HG03103 (cell line): ENCODE data around the gene NFATC1.
A peak's percentile ranks its signal among the peaks of the same experiment; 100 is the strongest.

Source experiments
- ATAC-seq: cut with Tn5 transposase; IDR thresholded peaks from one replicate; pipeline ENCODE4 v1.9.1; 2021; ENCODE audit warnings: low read depth; ENCODE audit not compliant: unreplicated experiment

Gene NFATC1

DNA sequence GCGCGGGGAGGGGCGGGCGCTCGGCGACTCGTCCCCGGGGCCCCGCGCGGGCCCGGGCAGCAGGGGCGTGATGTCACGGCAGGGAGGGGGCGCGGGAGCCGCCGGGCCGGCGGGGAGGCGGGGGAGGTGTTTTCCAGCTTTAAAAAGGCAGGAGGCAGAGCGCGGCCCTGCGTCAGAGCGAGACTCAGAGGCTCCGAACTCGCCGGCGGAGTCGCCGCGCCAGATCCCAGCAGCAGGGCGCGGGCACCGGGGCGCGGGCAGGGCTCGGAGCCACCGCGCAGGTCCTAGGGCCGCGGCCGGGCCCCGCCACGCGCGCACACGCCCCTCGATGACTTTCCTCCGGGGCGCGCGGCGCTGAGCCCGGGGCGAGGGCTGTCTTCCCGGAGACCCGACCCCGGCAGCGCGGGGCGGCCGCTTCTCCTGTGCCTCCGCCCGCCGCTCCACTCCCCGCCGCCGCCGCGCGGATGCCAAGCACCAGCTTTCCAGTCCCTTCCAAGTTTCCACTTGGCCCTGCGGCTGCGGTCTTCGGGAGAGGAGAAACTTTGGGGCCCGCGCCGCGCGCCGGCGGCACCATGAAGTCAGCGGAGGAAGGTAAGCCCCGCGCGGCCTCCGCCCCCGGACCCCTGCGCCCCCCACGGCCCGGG, at the start of gene NFATC1:
Gene NFATC1 (plus strand): TSS at position 170 of the 644 bp plus-strand sequence. CDS start 295 bp downstream, at position 465.
- ATAC-seq, result no peak

GRCh38 chr18:79345981-79346380, 49.7 kb upstream of the NFATC1 start:
- no peak for ATAC-seq

- ATAC-seq, result no peak
Measured at GRCh38 chr18:79348066-79348465, 47.7 kb upstream of the NFATC1 start.

- ATAC-seq, result no peak
Measured at GRCh38 chr18:79352432-79352831, 43.3 kb upstream of the NFATC1 start.

DNA sequence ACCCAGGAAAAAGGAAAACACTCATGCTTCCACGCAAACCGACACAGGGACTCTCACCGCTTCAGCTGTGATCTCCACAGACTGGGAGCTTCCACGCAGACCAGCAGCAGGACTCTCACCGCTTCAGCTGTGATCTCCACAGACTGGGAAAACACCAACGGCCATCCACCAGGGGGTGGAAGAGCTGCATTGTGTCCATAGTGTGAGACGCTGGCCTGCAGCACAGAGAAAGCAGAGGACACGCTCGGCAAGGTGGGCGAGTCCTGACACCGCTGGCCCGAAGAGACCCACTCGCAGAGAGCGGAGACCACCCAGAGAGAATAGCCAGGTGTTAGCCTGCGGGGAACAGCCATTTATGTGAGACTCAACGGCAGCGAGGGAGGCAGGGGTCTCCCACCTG, 42.5 kb upstream of the NFATC1 start:
- ATAC-seq, result no peak

DNA sequence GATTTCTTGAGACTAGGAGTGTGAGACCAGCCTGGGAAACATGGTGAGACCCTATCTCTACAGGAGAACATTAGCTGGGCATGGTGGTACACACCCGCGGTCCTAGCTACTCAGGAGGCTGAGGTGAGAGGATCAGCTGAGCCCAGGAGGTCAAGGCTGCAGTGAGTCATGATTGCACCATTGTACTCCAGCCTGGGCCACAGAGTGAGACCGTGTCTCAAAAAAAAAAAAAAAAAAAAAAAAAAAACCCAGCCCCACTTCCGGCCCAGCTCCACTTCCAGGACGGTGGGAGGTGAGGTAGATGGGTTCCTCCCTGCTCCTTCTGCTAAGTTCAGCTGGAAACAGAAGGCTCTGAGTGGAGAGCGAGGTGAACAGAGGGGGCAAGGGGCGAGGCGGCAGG, 41.4 kb upstream of the NFATC1 start:
- no peak for ATAC-seq

DNA sequence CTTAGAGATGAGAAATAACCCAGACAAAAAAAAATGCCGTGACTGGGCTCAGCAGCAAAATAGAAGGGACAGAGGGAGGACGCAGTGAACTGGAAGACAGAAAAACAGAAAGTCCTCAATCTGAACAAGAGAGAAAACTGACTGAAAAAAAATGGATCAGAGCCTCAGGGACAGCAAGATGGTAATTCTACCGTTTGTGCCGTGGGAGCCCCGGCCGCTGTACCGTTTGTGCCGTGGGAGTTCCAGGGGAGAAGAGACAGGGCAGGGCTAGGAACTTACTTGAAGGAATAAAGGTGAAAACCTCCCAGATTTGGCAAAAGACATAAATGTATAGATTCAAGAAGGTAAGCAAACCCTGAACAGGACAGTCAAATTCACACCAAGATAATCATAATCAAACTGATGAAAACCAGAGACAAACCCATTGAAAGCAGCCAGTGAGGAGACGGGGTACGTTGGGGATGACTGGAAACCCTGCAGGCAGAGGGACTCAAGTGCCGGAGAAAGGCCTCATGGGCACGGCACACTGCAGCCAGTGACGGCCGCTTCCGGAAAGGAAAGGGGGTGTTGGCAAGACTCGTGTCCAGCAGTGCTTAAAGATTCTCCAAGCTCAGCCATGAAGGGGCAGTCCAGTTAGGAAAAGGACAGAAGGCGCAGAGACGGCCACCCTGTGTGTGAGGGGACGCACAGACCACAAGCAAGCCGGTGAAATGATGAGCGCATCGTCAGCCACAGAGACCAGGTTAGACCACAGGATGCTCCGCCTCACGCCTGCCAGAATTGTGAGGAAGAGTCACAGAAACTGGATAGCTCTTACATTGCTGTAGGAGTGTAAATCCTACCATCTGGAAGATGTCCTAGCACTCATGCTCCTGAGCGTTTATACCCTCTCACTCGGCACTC, 40.0 kb upstream of the NFATC1 start:
- ATAC-seq, result peak; percentile 22

GRCh38 chr18:79356435-79356834, 39.3 kb upstream of the NFATC1 start:
- peak; percentile 77 for ATAC-seq

DNA sequence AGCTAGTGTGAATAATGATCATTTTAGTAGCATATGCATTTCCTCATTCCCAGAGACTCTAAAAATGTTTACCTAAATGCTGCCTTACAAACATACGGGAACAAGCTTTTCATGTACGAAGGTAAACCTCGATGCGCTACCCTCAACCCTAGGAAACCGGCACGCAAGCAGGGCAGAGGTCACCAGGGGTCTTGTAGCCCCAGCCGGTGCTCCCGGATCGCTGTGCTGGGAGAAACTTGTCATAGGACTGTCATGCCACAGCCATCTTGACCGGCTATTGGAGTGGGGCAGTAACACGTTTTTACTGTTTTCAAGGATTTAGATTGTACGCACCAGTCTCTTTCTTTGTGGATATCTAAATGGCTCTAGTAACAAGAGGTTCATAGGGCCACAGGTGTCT, 34.8 kb upstream of the NFATC1 start:
- no peak for ATAC-seq

GRCh38 chr18:79361766-79362522, 33.8 kb upstream of the NFATC1 start:
- no peak for ATAC-seq

GRCh38 chr18:79365701-79366100, 30.0 kb upstream of the NFATC1 start:
- ATAC-seq, result no peak

DNA sequence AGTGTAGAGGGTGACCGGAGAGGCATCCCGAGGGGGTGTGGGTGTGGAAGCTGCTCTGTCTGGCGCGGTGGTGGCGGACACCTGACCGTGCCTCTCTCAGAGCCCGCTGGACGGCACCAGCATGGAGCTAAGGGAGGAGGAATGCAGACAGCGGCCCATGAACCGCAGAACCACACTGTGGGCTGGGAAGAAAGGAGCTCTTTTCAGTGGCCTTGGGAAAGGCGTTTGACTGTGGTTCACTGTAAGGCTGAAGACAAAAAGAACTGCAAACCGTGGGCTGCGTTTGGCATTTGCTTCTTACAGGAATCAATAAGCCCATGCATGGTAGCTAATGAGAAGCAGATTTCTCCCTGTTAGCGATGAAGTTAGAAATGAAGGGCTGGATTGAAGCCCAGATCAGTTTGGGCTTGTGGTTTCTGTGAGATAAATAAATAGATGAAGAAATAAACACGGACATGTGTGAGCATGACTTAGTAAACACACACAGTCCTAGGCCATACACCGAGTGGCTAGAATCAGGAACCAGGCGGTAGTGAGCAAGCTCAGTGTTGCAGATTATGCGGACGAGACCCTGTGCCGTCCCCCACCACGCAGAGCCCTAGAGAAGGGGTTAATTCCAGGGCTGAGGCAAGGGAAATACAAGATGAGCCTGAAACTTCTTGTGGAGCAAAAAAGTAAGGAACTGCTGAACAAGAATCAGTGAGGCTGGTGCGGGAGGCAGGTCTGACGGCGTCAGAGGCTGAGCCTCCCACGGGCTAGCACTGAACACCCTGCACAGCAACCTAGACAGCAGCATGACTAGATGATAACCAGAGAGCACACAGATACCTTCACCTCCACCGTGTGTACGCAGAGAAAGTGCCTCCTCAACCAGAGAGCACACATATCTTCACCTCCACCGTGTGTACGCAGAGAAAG, 29.3 kb upstream of the NFATC1 start:
- no peak for ATAC-seq

DNA sequence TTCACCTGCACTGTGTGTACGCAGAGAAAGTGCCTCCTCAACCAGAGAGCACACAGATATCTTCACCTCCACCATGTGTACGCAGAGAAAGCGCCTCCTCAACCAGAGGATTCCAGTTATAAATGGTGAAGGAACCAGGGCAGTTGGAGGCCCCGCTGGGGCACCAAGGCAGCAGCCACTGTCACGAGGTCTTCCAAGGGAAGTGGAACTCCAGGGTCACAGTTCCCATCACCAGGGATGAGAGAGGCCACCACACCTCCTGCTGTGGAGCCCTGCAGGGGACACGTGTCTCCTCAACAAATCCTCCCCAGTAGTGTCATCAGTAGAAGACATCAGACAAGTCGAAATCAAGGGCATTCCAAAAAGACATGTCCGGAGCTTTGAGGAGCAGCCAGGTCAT, 28.2 kb upstream of the NFATC1 start:
- ATAC-seq, result no peak

- ATAC-seq, result no peak
Measured at GRCh38 chr18:79367989-79368388, 27.7 kb upstream of the NFATC1 start.

DNA sequence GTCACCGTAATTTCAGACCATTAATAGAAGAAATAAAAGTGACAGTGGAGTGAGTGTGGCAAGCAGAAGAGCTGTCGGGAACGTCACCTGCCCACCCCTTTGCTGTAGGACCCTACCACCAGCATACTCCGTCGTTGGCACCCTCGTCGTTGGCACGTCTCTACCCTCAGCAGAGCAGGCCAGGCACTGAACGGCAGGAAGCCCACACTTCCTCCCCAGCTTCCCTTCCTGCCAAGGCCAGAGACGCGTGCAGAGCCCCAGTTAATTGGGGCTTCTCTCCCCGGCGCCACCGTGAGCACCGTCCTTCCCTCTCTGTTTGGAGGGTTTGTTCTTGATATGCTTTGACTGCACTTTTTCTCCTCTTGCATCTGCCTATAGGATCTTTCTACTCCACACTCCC, 27.0 kb upstream of the NFATC1 start:
- ATAC-seq, result no peak

DNA sequence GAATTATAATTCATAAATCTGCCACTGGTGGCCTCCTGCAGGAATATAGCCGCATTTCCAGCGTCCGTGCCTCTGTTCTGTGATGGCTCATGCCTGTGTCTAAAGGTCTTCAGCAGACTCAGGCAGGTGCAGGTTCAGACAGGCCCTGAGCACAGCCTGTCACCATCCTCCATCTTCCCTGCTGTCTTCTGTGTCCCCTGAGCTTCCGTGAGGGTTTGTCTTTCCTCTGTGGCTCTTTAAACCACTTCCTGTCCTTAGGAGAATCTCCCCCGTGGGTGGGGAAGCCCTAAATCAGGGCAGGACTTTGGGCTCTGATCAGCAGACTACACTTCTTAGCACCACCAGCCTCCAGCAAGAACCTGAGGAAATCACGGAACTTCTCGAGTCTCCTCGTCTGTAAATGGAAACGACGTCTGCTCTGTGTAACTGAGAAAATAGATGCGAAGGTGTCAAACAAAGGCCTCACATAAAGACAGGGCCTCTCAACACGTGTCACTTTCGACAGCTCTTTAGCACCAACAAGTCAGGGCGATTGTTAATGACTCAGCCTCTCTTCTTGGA, 24.1 kb upstream of the NFATC1 start:
- ATAC-seq, result no peak

DNA sequence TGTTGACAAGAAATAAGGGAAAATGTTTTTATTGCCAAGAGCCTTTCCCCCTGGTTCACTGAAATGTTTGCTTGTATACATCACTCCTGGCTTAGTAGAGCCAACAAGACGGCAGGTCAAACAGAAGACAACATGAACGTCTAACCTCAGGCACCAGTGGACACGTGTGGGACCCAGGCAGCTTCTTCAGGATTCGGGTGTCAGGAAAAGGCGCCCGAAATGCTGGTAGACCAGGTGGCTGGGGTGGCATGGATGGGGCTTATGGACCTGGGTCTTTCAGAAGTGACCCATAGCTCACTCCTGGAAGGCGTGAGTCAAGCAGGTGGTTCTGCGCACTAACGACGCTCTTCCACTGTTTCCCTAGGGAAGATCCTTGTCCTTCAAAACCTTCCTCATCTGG, 23.3 kb upstream of the NFATC1 start:
- ATAC-seq, result no peak

- no peak for ATAC-seq
Measured at GRCh38 chr18:79372991-79373390, 22.7 kb upstream of the NFATC1 start.

DNA sequence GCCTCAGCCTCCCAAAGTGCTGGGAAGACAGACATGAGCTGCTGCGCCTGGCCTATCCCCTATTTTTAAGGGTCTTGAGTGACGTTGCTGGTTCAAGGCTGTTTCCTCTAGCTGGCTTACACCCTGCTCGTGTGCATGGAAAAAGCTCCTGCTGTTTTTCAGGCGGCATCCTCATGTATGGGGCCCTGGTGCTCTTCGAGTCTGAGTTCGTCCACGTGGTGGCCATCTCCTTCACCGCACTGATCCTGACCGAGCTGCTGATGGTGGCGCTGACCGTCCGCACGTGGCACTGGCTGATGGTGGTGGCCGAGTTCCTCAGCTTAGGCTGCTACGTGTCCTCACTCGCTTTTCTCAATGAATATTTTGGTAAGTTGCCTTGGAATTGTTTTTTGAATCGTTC, 22.0 kb upstream of the NFATC1 start:
- no peak for ATAC-seq
